Measurements from ENCODE around the gene PPP1R1B. TPM values are rescaled to one million over a fixed set of nuclear protein-coding genes. Genes with fewer than 3 reads are reported as not detected.

Gene PPP1R1B
- total RNA-seq, 1 donor from 2014 or later, result not detected

- no peak overlapping the region for H3K27ac Mint-ChIP-seq
- H3K27me3 Mint-ChIP-seq, result peaks cover 3% of the 10 kb centered on the region
- no peaks in the 10 kb centered on the region for H3K9me3 Mint-ChIP-seq (ENCODE audit: low read depth)
- peaks cover 8% of the 10 kb centered on the region for H3K4me1 Mint-ChIP-seq (ENCODE audit: low read depth)
- H3K4me3 Mint-ChIP-seq (ENCODE audit: low read depth), result no peak overlapping the region
- H3K36me3 Mint-ChIP-seq (ENCODE audit: insufficient read depth), result peaks cover 6% of the 10 kb centered on the region
- no peak for DNase-seq (ENCODE audit: low spot score, unreplicated experiment)
- no peak for TF ChIP-seq CTCF (IDR thresholded peaks at IDR 0.05; ENCODE audit: unreplicated experiment)
Observed at GRCh38 chr17:39677072-39677471, 50.3 kb downstream of the PPP1R1B start.

- Mint-ChIP-seq H3K27me3 (no peaks in the 10 kb centered on the region), H3K27ac (no peak overlapping the region), H3K4me3 (ENCODE audit: low read depth) (no peak overlapping the region), H3K4me1 (ENCODE audit: low read depth) (peaks cover 8% of the 10 kb centered on the region), H3K9me3 (ENCODE audit: low read depth) (no peaks in the 10 kb centered on the region), H3K36me3 (ENCODE audit: insufficient read depth) (peaks cover 6% of the 10 kb centered on the region)
- no peak for DNase-seq (ENCODE audit: low spot score, unreplicated experiment)
- no peak for TF ChIP-seq CTCF (IDR thresholded peaks at IDR 0.05; ENCODE audit: unreplicated experiment)
Observed at GRCh38 chr17:39677542-39678339, 51.0 kb downstream of the PPP1R1B start.

- no peaks in the 10 kb centered on the region for H3K9me3 Mint-ChIP-seq (ENCODE audit: low read depth)
- H3K4me1 Mint-ChIP-seq (ENCODE audit: low read depth), result peaks cover 8% of the 10 kb centered on the region
- H3K27ac Mint-ChIP-seq, result no peak overlapping the region
- no peaks in the 10 kb centered on the region for H3K27me3 Mint-ChIP-seq
- no peak for DNase-seq (ENCODE audit: low spot score, unreplicated experiment)
- peaks cover 12% of the 10 kb centered on the region for H3K36me3 Mint-ChIP-seq (ENCODE audit: insufficient read depth)
- no peak overlapping the region for H3K4me3 Mint-ChIP-seq (ENCODE audit: low read depth)
- TF ChIP-seq CTCF (IDR thresholded peaks at IDR 0.05; ENCODE audit: unreplicated experiment), result no peak
Observed at GRCh38 chr17:39678340-39679116, 51.8 kb downstream of the PPP1R1B start.

- H3K36me3 Mint-ChIP-seq (ENCODE audit: insufficient read depth), result peaks cover 13% of the 10 kb centered on the region
- no peaks in the 10 kb centered on the region for H3K27me3 Mint-ChIP-seq
- peaks cover 8% of the 10 kb centered on the region for H3K4me1 Mint-ChIP-seq (ENCODE audit: low read depth)
- no peak overlapping the region for H3K4me3 Mint-ChIP-seq (ENCODE audit: low read depth)
- no peak overlapping the region for H3K27ac Mint-ChIP-seq
- no peaks in the 10 kb centered on the region for H3K9me3 Mint-ChIP-seq (ENCODE audit: low read depth)
- no peak for TF ChIP-seq CTCF (IDR thresholded peaks at IDR 0.05; ENCODE audit: unreplicated experiment)
- no peak for DNase-seq (ENCODE audit: low spot score, unreplicated experiment)
Observed at GRCh38 chr17:39679521-39680192, 52.9 kb downstream of the PPP1R1B start.

- H3K4me3 Mint-ChIP-seq (ENCODE audit: low read depth), result no peak overlapping the region
- DNase-seq (ENCODE audit: low spot score, unreplicated experiment), result no peak
- H3K27ac Mint-ChIP-seq, result no peak overlapping the region
- H3K36me3 Mint-ChIP-seq (ENCODE audit: insufficient read depth), result peaks cover 17% of the 10 kb centered on the region
- H3K9me3 Mint-ChIP-seq (ENCODE audit: low read depth), result no peaks in the 10 kb centered on the region
- TF ChIP-seq CTCF (IDR thresholded peaks at IDR 0.05; ENCODE audit: unreplicated experiment), result no peak
- H3K27me3 Mint-ChIP-seq, result no peaks in the 10 kb centered on the region
- peaks cover 8% of the 10 kb centered on the region for H3K4me1 Mint-ChIP-seq (ENCODE audit: low read depth)
Observed at GRCh38 chr17:39683295-39683939, 56.7 kb downstream of the PPP1R1B start.

All from progenitor cell of endocrine pancreas (in vitro differentiated cells).